SHP77 treated with DMSO at 0.1 percent for 48 hours (cell line): Measurements from ENCODE around the gene FRRS1.

Source experiments
- DNase-seq: peaks from one replicate; lab custom pipeline; 2025; lab: John Stamatoyannopoulos, UW

FRRS1 gene

GRCh38 chr1:99675994-99676393 is 90.4 kb downstream of the FRRS1 start:
- no peak for DNase-seq

DNA sequence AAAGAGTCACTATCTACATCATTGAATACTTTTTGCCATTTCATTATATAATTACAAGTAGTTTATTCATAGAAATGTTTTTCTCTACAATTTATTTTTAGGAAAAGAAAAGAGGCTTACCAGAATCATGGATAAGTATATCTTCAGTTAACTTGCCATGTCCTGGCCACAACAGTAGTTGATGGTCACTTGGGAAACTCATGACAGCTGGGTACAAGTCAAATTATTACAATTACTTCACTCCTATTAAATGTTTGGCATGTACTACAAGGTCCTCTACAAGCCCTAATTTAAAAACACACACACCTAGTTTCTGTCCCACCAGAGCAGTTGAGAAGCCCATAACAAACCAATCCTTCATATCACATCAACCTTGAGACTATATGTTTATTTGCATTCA is 91.1 kb downstream of the FRRS1 start:
- no peak for DNase-seq

- DNase-seq = peak; percentile 33
Measured at GRCh38 chr1:99674115-99675064, 92.0 kb downstream of the FRRS1 start.

- no peak for DNase-seq
Measured at GRCh38 chr1:99673315-99673714, 93.1 kb downstream of the FRRS1 start.

DNA sequence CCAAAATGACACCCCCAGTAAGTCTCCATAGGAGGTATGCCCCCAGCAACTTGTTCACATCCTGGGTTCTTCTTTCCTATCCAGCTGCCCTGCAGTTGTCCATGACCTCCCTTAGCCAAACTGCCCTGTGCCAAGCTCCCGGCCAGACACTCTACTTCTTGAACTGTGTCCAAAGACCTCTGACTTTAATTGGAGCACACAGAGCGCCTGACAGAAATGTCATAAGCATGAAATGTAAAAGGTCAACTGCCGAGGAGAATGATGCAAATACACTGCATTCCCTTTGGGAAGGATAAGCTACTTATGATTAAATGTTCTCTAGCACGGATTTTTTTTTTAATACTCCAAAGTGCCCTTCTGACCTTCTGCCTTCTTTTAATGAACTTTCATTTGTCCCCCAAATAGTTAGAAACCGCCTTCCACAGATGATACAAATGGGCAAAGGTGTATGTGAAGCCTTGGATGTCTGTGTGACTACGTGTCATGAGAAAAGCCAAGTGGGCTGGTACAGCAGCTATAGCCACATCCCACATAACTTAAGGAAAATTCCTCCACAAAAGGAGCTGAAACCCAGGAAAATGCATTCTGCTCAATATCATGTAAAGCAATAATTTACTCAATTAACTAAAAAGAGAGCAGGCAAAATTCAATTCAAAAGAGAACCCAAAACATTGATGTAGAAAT is 93.8 kb downstream of the FRRS1 start:
- no peak for DNase-seq

- no peak for DNase-seq
Measured at GRCh38 chr1:99672038-99672437, 94.4 kb downstream of the FRRS1 start.

GRCh38 chr1:99670583-99670982 is 95.9 kb downstream of the FRRS1 start:
- no peak for DNase-seq

DNA sequence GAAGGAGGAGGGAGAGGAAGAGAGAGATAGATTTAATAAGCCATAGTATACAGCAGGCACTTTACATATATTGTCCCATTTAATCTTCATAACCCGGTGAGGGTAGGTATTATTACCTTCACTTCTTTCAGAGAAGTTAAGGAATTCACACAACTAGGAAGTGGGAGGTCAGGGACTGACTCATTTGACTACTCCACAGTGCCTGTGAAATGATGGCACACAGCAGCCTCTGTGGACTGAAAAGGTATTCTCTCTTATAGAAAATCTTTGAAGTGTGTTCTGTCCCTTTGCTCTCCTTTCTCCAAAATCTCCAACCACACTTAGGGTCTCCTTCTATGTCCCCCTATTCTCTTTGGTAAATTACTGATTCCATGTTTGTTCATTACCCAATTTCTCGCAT is 96.6 kb downstream of the FRRS1 start:
- no peak for DNase-seq

GRCh38 chr1:99669376-99669775 is 97.1 kb downstream of the FRRS1 start:
- no peak for DNase-seq

DNA sequence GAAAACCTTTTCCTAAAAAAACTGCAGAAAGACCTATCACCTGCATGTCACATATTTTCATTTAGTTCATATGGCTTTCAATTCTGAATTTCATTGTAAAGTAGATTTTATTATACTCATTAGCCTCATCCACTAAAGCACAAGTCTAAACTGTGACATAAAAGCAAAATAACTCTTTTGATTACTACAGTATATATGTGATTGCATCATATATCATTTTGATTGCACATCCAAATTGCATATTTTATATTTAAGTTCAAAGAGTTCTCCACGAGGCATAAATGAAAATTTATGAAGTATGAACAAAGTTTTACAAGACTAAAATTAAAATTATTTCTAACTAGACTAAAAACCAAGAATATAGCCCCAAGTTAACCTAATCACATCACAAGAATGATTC is 101.2 kb downstream of the FRRS1 start:
- no peak for DNase-seq

DNA sequence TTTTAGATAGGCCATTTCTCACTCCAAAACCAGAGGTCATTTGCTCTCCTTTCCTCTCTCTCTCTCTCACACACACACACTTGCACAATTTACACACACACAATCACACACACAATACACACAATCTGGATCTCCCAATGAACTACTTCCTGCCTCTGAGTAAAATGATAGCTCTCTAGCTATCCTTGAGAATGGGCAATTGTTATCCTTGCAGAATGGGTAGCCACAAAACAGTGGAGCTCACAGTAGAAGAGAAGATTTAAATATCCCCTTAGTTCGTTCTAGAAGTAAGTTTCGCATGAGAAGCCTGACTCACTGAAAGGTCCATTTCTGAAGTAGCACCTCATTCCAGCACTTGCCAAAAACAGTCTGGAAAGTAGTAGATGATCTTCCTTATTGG is 102.9 kb downstream of the FRRS1 start:
- no peak for DNase-seq

DNA sequence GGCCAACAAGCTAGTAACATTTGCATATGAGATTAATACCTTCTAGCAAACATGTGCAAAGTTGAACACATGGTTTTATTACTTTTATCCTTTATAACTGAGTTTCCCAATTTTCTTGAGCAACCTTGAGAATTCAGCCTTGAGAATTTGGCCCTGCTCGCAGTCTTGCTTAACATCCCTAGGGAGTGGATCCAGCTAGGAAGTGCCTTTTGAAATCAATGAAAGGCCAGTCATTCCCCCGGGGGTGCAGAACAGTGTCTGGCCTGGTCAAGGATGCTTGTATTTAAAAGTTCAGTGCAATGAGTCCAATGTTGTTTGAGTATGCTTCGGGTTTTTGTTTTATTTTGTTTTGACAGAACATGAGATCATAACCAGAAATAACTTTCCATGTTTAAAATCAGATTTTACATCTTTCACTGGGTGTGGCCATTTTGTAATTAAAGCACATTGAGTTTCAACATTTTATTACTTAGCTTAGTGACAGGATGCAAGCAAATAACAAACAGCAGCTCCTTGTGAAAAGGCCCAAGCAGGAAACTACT is 103.8 kb downstream of the FRRS1 start:
- no peak for DNase-seq

GRCh38 chr1:99661780-99662179 is 104.7 kb downstream of the FRRS1 start:
- DNase-seq = no peak

DNA sequence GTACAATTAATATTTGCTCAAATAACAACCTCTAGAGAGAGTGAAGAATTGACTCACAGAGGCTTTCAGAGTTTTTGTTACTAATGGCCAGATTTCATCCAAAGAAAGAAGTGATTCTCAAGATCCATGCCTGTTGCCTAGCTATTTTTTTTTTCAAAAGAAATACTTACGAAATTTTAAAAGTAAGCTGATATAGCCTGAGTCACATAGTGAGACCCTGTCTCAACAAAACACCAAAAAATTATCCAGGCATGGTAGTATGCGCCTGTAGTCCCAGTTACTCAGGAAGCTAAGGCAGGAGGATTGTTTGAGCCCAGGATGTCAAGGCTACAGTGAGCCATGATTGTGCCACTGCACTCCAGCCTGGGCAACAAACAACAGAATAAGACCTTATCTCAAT is 105.9 kb downstream of the FRRS1 start:
- DNase-seq = no peak

DNA sequence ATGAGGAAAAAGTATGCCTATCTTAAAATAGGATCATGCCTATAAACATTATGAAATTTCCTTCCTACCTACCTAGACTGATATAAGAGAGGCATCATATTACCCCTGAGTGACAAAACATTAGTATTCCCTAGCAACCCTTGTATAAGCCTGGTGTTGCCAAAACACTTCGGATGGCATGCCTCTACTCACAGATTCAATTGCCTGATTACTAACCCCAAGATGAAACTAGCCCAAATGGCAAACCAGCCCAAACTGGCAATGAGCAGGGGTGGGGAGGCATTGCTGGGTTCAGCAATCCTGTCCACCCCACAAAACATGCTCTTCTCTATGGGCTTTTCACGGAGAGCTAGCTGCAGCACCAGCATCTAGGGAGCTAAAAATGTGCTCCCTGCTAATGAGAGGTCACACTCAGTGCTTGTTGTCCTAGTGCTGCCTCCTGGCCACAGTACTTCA is 106.7 kb downstream of the FRRS1 start:
- no peak for DNase-seq
